Measurements from ENCODE around the gene DGCR6.
"Not testable (repeated sequence)": the region's sequence is repeated elsewhere in the genome, so short reads cannot be mapped to it uniquely, and the experiment has no call there.

Gene DGCR6

GRCh38 chr22:18905540-18906409, at the start of gene DGCR6:
Gene DGCR6, plus strand, starts transcription at chr22:18906320. Its CDS starts 55 bp downstream, at chr22:18906375.
- H3K36me3 Mint-ChIP-seq (ENCODE audit: low read depth) = no peaks in the 10 kb centered on the region

DNA sequence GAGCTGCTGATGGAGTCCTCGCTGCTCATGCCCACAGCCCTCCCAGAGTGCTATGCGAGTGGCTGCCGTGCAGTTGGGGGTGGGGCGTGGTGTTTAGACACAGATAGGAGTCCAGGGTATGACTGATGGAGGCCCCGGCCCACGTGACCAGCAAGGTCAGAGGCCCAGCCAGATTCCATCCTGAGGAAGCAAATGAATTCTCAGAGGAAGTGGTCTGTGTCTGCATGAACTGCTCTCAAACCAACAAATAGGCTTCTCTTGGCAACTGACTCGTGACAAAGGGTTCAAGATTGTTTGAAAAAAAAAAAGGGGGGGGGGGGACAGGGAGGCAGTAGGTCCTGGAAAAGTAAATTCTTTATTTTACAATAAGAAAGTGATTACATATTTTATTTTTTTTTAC, 46.8 kb upstream of the DGCR6 start:
- not testable (repeated sequence) for H3K9me3 Mint-ChIP-seq; H3K4me1 Mint-ChIP-seq; H3K4me3 Mint-ChIP-seq; H3K27ac Mint-ChIP-seq; H3K27me3 Mint-ChIP-seq (ENCODE audit: low read depth, poor library complexity); DNase-seq; H3K36me3 Mint-ChIP-seq (ENCODE audit: low read depth)

More at GRCh38 chr22:18905540-18906409, at the start of gene DGCR6:
- H3K27ac Mint-ChIP-seq = no peak within 1 kb of the TSS
- no peaks in the 10 kb centered on the region for H3K4me1 Mint-ChIP-seq
- DNase-seq = no peak
- H3K27me3 Mint-ChIP-seq (ENCODE audit: low read depth, poor library complexity) = no peaks in the 10 kb centered on the region
- no peaks in the 10 kb centered on the region for H3K9me3 Mint-ChIP-seq
- no peak within 1 kb of the TSS for H3K4me3 Mint-ChIP-seq
- TF ChIP-seq CTCF (IDR thresholded peaks at IDR 0.05) = no peak

- not testable (repeated sequence) for DNase-seq; H3K4me1 Mint-ChIP-seq; H3K36me3 Mint-ChIP-seq (ENCODE audit: low read depth); H3K27ac Mint-ChIP-seq; H3K9me3 Mint-ChIP-seq; H3K27me3 Mint-ChIP-seq (ENCODE audit: low read depth, poor library complexity); H3K4me3 Mint-ChIP-seq
Measured at GRCh38 chr22:18881260-18881659, 24.9 kb upstream of the DGCR6 start.

- not testable (repeated sequence) for H3K27me3 Mint-ChIP-seq (ENCODE audit: low read depth, poor library complexity); H3K27ac Mint-ChIP-seq; H3K9me3 Mint-ChIP-seq; H3K4me1 Mint-ChIP-seq; DNase-seq; H3K4me3 Mint-ChIP-seq; H3K36me3 Mint-ChIP-seq (ENCODE audit: low read depth)
Measured at GRCh38 chr22:18884465-18884864, 21.7 kb upstream of the DGCR6 start.

- H3K4me1 Mint-ChIP-seq = no peaks in the 10 kb centered on the region
- no peak overlapping the region for H3K27ac Mint-ChIP-seq
- no peaks in the 10 kb centered on the region for H3K27me3 Mint-ChIP-seq (ENCODE audit: low read depth, poor library complexity)
- no peak for DNase-seq
- no peak for TF ChIP-seq CTCF (IDR thresholded peaks at IDR 0.05)
- no peak overlapping the region for H3K4me3 Mint-ChIP-seq
- H3K36me3 Mint-ChIP-seq (ENCODE audit: low read depth) = no peaks in the 10 kb centered on the region
- peaks cover 4% of the 10 kb centered on the region for H3K9me3 Mint-ChIP-seq
Measured at GRCh38 chr22:18888115-18888514, 18.0 kb upstream of the DGCR6 start.

- H3K4me1 Mint-ChIP-seq; H3K36me3 Mint-ChIP-seq (ENCODE audit: low read depth); H3K4me3 Mint-ChIP-seq; H3K27me3 Mint-ChIP-seq (ENCODE audit: low read depth, poor library complexity); H3K9me3 Mint-ChIP-seq; H3K27ac Mint-ChIP-seq; DNase-seq: not testable (repeated sequence)
Measured at GRCh38 chr22:18890510-18891192, 15.5 kb upstream of the DGCR6 start.

DNA sequence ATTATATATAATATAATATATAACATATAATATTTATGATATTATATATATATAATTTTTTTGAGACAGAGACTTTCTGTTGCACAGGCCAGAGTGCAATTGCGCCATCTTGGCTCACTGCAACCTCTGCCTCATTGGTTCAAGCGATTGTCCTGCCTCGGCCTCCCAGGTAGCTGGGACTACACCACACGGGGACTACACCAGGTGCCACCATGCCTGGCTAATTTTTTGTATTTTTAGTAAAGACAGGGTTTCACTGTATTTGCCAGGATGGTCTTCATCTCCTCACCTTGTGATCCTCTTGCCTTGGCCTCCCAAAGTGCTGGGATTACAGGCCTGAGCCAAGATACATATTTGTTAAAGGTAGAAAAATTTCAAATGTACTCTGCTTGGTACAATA, 12.3 kb upstream of the DGCR6 start:
- not testable (repeated sequence) for H3K27ac Mint-ChIP-seq; H3K4me3 Mint-ChIP-seq; DNase-seq; H3K36me3 Mint-ChIP-seq (ENCODE audit: low read depth); H3K27me3 Mint-ChIP-seq (ENCODE audit: low read depth, poor library complexity); H3K4me1 Mint-ChIP-seq; H3K9me3 Mint-ChIP-seq

DNA sequence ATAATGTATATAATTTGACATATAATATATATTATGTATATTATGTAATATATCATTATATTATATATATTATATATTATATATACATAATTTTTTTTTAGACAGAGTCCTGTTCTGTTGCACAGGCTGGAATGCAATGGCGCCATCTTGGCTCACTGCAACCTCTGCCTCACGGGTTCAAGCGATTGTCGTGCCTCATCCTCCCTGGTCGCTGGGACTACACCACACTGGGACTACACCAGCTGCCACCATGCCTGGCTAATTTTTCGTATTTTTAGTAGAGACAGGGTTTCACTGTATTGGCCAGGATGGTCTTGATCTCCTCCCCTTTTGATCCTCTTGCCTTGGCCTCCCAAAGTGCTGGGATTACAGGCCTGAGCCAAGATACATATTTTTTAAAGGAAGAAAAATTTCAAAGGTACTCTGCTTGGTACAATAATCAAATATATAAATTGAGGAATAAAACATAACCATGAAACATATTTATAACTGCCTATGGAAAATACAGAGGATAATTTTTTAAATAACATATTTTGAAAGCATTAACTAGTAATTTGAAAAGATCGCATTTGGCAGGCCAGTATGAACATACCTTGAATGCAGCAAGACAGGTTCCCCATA, 10.0 kb upstream of the DGCR6 start:
- H3K4me1 Mint-ChIP-seq; H3K27ac Mint-ChIP-seq; H3K27me3 Mint-ChIP-seq (ENCODE audit: low read depth, poor library complexity); H3K36me3 Mint-ChIP-seq (ENCODE audit: low read depth); DNase-seq; H3K4me3 Mint-ChIP-seq; H3K9me3 Mint-ChIP-seq: not testable (repeated sequence)

GRCh38 chr22:18906410-18906745, 258 bp downstream of the DGCR6 start:
- not testable (repeated sequence) for H3K4me3 Mint-ChIP-seq; H3K9me3 Mint-ChIP-seq; DNase-seq; H3K36me3 Mint-ChIP-seq (ENCODE audit: low read depth); H3K4me1 Mint-ChIP-seq; H3K27me3 Mint-ChIP-seq (ENCODE audit: low read depth, poor library complexity); H3K27ac Mint-ChIP-seq

Data from nephron progenitor cell (in vitro differentiated cells).